Adipose tissue (tissue), 3 donors: ENCODE results near the gene PEPD. TPM values are rescaled to one million over a fixed set of nuclear protein-coding genes. Genes with fewer than 3 reads are reported as not detected.

Experiments used
- H3K27ac ChIP-seq: one replicate; pipeline ENCODE4 v1.5.1; 2013; ENCODE audit warnings: low read depth, low read length
- WGBS, 3 donors: extraction: QIAGEN DNeasy Blood & Tissue Kit; methylation state at CpG; one replicate each; pipeline ENCODE4 v1.1.7; 2013; 5-methylcytosine and 5-hydroxymethylcytosine counted together
- polyA plus RNA-seq, 3 donors: library from polyadenylated mRNA; stranded (reverse); fragments of 200-250 nt; gene quantifications; one replicate each; pipeline ENCODE4 v1.2.3, GENCODE V29; 2013
- donor health status: healthy with polysubstance abuse.
- donor health status: Bipolar disorder and iron deficiency.
- donor health status: healthy.

Gene PEPD
- polyA plus RNA-seq, 3 donors: 23.5 to 129 (median 79.8) TPM

DNA sequence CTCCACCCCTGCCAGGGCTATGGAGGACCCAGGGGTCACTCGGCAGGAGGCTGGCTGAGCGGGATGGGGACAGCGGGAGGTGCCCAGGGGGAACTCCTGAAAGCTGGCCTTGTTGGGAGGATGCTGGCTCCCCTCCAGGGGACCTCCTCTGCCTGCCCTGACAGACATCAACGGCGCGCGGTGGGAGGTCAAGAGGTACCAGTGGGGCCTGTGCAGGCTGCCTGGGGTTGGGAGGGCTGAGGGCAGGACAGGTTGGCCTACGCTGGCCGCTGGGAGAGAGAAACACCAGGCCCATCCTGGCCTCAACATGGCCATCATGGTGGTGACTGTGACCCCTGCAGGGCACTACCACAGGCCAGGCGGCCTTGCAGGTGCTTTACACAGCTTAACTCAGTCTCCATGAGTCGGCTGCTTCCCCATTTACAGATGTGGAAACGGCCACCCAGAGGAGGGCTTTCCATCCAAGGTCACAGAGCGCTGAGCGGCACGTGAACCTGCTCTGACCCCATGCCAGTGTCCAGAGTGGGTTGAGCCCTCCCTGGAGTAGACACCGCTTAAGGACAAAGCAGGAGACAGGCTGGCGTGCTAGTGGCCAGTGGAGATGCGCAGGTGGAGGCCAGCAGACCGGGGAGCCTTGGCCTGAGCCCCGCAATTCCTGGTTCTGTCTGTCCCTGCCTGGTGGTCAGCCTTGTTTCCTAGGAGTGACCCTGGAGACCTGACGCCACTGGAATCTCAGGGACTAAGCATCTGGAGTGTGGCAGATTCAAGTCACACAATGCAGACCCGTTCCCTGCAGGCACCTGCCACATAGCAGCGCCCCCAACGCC, 120.5 kb downstream of the PEPD start:
- 84 to 89% (median 88%) methylated on average over 22 to 24 of the region's 24 CpGs for WGBS, 3 donors

DNA sequence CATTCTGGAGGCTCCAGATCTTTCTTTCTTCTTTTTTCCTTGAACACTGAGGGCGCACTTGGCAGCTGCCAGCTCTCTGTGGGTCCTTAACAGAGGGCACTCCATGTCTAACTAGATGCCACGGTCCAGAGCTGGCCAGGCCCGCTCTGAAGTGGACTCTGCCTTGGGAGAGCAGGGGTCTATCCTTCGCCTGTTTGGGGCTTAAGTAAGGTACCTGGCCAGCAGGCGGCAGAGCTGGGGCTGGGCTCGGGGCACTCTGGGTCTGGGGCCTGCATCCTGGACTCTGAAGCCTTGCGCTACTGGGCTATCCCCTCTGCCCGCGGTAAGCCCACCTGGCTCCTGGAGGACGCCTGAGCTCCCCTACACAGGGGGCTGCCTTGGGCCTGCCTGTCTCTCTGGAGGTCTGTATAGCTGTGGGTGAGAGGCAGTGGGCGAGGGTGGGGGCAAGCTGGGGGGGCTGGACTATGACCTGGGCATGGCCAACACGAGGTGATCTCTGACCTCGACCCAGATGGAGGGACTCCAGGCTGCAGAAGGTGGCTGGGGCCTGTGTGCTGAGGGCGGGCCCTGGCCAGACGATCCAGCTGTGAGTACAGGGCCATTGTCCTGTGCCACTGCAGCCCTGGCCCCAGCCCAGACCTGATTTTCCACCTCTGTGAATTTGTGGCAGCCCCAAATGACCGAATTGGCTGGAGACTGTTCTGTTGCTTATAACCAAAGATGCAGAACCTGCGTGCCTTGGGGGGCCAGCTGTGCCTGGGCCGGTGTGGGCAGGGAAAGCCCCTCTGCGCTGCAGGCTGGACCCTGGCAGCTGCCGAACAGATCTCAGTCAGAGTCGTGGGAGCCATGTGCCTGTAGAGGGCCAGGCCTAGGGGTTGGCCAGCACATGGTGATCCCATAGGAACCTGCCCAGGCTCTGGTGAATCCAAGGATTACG, 121.6 kb downstream of the PEPD start:
- H3K27ac ChIP-seq: no peak overlapping the region
- 86 to 93% (median 86%) methylated on average over 21 to 22 of the region's 22 CpGs for WGBS, 3 donors

More for the DNA sequence above, 120.5 kb downstream of the PEPD start:
- H3K27ac ChIP-seq: no peak overlapping the region

DNA sequence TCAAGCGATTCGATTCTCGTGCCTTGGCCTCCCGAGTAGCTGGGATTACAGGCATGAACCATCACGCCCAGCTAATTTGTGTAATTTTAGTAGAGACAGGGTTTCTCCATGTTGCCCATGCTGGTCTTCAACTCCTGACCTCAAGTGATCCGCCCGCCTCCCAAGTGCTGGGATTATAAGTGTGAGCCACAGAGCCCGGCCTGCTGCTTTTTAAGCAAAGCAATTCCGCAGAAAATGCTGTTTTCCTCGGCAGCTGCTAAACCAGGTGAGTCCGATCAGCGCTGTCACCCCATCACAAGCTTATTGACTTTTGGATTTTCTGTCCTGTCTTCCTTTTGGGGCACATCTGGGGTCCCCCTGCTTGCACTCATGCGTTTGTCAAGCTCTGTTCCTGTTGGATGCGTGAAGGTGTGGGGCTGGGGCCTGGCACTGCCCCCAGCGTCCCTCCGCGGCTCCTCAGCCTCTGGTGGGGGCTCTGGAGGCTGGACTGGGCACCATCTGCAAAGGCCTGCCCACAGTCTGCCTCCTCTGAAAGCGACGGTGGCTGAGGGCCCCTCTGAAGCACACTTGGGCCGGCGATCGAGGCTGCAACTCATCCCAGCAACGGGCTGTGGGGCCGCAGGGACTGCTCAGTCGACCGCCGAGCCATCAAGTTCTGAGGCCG, 122.4 kb downstream of the PEPD start:
- 93 to 96% (median 95%) methylated on average over 28 of the region's 28 CpGs for WGBS, 3 donors
- H3K27ac ChIP-seq: no peak overlapping the region

DNA sequence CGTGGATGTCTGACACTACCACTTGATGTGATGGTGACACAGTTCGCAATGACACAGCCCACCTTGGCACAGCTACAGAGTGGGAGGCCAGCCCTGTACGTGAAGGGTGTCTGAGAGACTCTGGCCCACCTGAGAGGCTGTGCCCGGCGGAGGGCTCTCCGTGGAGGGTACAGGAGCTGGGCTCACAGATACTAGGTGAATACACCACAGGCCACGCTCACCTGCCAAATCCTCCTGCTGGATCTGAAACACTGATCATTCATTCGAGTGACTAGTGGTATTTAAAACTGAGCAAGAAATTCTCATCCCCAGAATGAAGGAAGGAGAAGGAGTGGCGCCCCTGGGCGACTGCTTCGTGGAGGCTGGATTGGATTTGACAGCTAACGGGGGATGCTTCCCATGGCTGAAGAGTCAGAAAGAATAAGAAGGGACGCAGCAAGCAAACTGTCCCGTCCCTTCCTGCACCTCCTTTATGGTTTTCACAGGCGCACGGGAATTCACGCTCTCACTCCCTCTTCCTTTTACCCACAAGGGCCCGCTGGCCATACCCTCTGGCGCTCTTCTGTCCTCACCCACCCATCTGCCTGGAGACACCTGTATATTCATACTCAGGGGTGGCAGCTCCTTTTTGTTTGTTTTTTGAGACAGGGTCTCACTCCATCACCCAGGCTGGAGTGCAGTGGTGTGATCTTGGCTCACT, 123.1 kb downstream of the PEPD start:
- H3K27ac ChIP-seq: no peak overlapping the region
- 85 to 93% (median 93%) methylated on average over 19 of the region's 19 CpGs for WGBS, 3 donors

DNA sequence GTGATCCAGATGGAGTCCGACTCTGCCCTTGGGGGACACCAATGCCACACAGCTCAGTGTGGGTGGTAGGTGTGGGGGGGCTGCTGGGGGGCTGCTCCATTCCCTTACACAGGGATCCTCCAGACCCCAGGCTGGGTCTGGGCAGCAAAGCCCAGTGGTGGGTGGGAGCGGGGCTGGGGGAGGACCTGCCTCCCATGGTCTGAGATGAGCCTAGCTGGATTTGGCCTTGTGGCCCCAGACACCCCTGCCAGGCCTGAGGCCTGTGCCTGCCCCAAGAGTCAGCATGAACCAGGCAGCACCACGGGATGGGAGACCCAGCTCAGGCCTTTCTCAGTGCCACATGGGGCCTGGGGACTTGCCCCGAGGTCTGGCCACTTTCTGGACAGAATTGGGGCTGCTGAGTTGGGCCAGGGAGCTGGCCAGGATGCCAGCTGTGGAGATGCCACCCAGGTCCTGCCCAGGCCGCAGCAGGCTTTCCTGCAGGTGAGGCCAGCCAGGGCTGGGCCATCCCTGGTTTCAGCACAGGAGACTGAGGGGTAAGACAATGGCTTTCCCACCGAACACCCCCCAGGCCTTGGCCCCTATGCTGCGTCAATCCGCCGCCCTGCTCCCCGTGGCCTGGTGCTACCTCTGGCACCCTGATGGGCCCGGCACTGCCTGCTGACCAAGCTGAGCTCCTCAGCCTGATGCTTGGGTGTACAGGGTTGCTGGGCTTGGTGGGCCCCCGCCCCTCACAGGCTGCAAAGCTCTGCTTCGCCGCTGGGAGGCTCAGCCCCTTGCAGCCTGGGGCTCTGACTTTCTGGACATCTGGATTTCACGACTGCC, 123.8 kb downstream of the PEPD start:
- H3K27ac ChIP-seq: no peak overlapping the region
- WGBS, 3 donors: 68 to 82% (median 73%) methylated on average over 15 of the region's 15 CpGs

DNA sequence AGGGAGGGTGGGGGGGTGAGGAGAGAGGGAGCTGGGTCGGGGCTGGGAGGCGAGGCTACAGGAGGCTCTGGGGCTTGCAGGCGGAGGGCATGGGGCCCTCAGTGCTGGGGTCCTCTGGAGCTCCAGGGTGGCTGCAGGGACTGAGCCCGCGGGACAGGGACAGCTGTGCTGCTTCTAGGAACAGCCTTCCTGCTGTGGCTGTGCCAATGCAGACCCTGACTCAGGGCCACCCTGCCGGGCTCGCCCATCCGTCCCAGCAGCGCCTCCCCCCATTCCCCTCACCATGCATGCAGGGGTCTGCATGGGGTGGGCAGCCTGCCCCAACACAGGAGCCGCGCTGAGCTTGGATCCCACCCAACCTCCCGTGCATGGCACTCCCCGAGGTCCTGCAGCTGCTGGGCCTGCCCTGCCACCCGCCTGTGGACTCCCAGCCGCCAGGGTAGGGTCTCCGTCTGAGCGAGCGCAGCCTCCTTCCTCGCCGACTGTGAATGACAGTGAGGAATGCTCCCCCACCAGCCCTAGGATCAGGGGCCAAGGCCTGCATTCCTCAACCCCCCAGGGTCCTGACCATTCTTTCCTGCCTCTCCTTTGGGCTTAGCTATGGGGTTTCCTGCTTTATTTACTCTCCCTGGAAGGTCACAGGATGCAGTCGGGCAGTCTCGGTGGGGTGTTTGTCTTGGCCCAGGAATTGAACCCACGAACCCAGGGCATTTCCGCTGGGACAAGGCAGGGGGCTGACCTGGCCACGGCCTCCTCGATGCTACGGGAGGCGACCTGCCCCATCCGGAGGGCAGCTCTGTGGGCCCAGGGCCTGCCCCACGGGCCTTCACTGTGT, 124.7 kb downstream of the PEPD start:
- no peak overlapping the region for H3K27ac ChIP-seq
- WGBS, 3 donors: 56 to 68% (median 61%) methylated on average over 28 to 30 of the region's 30 CpGs

DNA sequence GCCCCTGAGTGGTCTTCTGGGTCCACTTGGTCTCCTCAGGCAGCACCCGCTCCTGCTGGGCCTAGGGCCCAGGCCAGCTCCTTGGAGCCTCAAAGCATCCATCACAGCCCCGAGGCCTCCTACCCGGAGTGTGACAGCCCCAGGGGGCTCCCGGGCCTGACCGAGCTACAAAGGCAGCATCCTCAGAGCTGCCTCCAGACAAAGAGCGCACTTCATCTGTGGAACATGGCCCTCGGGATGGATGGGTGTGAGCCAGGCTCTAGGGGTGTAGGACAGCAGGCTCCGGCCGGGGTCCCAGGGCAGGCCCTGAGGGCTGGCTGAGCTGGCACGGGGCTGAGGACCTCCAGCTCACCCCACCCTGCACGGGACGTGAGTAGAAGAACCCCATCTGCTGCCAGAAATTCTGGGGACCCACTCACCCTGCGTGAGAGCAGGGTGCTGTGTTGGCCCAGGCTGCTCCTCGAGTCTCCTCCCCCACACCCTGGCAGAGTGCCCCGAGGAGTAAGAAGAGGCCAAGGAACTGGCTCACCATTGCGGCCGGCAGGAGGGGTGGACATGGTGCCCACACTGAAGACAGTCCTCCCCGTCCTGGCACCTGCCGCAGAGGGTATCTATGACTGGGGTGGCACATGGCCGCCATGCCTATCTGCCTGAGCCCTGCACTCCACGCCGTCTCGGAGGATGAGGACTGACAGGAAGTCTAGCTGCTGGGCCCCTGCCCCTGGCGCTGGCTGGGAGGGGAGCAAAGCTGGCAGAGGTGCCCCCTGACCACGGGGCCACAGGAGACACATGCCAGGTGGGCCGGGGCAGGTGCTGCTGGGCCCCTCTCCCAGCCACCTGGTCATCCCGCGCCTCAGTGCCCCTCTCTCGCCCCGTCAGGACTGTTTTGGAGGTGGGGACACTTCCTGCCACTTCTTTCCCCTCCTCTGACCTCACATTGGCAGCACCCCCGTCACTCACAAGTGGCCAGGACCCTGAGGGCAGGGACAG, 125.7 kb downstream of the PEPD start:
- no peak overlapping the region for H3K27ac ChIP-seq
- WGBS, 3 donors: 61 to 79% (median 63%) methylated on average over 30 to 31 of the region's 31 CpGs

DNA sequence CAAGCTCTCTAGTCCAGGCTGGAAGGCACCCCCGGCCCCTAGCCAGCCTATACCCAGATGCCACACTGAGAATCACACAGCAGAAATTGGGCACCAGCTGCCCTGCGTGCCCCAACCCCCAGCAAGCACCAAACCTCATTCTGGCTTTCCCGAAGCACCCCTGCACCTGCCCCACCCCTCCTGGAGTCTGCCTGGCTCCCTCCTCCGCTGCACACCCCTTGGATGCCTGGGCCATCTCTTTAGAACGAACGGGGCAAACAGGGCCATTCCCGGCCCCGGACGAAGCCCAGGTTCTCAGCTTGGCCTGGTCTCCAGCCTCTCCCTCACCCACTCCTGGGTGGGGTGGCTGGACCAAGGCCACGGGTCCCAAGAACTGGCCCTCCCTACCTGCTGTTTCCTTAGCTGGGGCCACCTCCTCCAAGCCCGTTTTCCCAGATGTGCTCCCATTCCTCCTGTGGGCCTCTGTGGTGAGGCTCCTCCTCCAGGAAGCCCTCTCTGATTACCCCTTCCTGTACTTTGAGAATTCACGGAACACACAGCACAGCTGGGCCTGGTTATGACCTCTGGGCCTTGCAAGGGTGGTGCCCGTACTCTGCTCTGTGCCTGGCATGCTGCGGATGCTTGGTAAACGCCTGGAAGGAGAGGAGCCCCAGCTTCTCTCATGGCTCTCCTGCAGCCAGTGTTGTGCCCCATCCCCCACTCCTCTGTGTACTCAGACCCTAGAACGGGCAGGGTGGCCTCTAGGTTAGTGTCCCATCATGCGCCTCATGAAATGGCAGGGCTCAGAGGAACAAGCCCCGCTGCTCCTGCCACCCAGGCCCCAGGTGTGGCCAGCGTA, 126.6 kb downstream of the PEPD start:
- no peak overlapping the region for H3K27ac ChIP-seq
- WGBS, 3 donors: 57 to 78% (median 60%) methylated on average over 19 of the region's 19 CpGs

DNA sequence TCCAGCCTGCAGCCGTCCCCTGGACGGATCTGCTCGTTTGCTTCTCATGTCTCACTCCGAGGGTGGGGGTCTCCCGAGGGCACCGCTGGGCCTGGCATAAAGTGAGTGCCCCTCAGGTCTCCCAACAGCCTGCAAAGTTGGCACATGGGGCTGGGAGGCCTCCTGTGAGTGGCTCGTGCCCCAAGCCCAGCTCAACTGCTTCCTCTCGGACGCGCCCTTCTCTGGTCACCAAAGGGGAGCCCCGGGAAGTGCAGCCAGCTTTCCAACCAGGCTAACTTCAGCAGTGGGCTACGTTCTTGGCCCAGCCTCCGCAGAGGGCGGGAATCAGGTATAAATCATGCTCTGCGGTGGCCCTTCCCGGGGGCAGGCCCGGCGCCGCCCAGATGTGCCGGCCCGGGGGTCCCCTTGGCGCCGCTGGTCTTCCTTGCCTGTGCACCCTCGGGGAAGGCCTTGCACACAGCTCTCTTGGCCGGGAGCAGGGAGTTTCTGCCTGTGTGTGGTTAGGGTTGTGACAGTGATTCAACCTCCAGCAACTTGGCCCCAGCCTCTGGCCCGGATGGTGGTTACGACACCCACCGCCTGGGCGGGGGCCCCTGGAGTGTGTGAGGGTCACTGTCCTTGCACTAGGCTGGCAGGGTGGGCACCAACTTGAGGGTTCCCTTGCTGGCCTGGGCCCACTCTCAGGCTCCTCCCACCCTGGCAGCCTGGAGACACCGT, 127.4 kb downstream of the PEPD start:
- 36 to 83% (median 38%) methylated on average over 28 to 30 of the region's 30 CpGs for WGBS, 3 donors
- no peak overlapping the region for H3K27ac ChIP-seq

DNA sequence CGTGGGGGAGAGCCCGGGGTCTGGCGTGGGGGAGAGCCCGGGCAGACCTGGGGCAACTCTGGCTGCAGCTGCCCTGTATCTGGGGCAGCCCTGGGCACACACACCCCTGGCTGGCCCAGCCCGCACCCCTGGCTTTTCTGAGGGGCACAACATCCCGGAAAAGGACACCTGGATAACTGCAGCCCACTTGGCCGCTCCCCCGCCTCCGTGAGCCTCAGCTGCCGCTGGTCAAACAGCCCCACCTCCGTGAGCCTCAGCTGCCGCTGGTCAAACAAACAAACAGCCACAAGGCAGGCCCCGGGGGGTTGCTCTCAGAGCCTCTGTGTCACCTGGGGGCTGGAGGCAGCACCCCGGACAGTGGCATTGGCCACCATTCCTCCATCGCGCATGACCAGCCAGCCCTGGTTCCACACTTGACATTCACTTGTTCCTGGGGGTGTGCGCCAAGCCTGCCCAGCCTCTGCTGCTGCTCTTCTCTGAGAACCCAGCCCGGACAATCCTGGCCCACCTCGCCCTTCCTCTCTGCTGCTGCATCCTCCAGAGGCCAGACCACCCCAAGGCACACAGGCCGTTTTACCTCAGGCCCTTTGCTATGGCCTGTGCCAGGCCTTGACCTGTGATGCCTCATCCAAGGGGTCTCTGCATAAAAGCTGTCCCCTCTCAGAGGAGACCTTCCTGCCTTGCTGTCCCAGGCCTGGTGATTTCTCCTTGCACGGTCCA, 128.1 kb downstream of the PEPD start:
- 69 to 83% (median 72%) methylated on average over 18 to 21 of the region's 21 CpGs for WGBS, 3 donors
- no peak overlapping the region for H3K27ac ChIP-seq

DNA sequence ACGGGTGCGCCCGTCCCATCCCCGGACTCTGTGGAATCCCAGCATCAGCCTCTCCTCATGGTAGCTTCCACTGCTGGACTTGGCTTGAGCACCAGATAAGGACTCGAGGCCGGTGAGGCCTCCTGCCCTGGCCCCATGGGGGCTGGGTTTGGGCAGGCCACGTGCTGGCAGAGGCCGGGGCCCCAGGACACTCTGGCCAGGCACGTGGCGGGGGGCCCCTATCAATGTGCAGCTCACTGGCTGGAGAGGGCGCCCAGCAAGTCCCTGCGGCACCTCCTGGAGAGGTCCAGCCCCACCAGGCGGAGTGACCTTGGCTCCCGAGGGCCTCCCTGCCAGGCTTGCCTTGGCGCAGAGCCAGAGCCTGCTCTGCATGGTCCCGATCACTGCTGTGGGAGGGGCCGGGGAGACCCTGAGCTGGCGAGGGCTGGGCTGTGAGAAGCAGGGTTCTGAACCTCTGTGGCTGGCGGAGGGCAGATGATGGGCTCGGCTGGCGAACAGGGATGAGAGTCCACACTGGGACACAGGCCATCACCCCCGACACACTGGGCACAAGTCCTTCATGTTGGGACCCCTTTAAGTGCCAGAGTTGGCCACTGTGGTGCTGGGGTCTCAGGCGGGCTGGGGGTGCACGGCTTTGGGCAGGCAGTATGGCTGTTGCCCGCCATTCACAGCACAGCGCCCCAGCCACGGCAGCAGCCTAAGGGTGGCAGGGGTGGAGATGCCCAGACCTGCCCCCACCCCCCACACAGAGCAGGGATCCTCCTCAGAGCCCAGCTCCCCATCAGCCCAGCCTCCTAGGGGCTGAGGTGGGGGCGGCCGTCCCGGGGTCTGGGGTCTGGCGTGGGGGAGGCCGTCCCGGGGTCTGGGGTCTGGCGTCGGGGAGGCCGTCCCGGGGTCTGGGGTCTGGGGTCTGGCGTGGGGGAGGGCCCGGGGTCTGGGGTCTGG, 129.0 kb downstream of the PEPD start:
- WGBS, 3 donors: 47 to 78% (median 67%) methylated on average over 31 to 39 of the region's 39 CpGs
- no peak overlapping the region for H3K27ac ChIP-seq

DNA sequence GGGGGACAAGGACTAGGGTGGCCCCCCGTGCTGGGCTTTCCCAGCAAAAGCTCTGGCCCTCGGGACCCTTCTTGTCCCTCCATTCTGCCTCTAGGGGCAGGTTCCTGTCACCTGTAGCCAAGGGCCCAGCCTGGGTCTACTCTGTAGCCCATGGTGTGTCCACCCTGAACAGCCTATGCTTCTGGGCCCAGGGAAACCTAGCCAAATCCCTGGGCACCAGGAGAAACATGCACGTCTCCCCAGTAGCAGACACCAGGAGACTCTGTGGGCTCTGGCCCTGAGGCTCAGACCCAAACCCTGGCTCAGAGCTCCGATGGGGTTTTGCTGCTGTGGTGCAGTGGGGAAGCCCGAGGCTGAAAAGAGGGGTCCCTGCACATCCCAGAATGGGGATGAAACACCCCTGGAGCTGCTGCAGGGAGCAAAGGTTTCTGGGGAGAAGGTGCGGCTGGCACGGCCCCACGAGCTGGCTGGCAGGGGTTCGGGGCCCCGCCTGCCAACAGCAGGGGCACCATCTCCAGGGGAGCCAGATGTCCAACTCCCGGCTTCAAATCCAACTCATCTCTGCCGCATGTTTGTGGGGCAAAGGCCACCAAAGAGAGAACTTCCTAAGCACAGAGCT, 129.9 kb downstream of the PEPD start:
- 63 to 82% (median 77%) methylated on average over 12 of the region's 12 CpGs for WGBS, 3 donors
- no peak overlapping the region for H3K27ac ChIP-seq
